PC-9 (cell line): ENCODE results near the gene GLS. TPM values are rescaled to one million over a fixed set of nuclear protein-coding genes. Genes with fewer than 3 reads are reported as not detected.
"Not testable (repeated sequence)": the region's sequence is repeated elsewhere in the genome, so short reads cannot be mapped to it uniquely, and the experiment has no call there.

Experiments used
- BruUV-seq: library from RNA; stranded (reverse); fragments of 400-500 nt; replicated peaks from 2 replicates; lab custom pipeline; 2021; lab: Mats Ljungman, UMichigan
- CTCF ChIA-PET: fragments of 300-600 bp; sonication (Branson Sonifier 250); formaldehyde crosslinking; loops from one replicate; lab custom pipeline; 2022; ENCODE audit warnings: antibody characterized with exemption; lab: Charles Lee
- POLR2A ChIA-PET: fragments of 300-600 bp; sonication (Branson Sonifier 250); formaldehyde crosslinking; loops from one replicate; lab custom pipeline; 2022; ENCODE audit warnings: antibody characterized with exemption; ENCODE audit not compliant: unreplicated experiment; lab: Charles Lee
- DNase-seq, 2 experiments: peaks; one replicate each; pipeline versions ENCODE4 v3.0.0 to v3.0.0-alpha.2; 2015 to 2022; ENCODE audit warnings: mixed read lengths in 1 of 2
- H2AFZ ChIP-seq: fragments of 200-600 bp; sonication (generic); 2 replicates; pipeline ENCODE4 v1.8.1; 2017; ENCODE audit warnings: antibody characterized with exemption
- H3F3A ChIP-seq: fragments of 200-600 bp; sonication (generic); 2 replicates; pipeline ENCODE4 v1.8.1; 2017; ENCODE audit warnings: antibody characterized with exemption, mild to moderate bottlenecking, low read depth; ENCODE audit not compliant: insufficient read depth
- H3K27ac ChIP-seq: fragments of 200-600 bp; sonication (generic); 2 replicates; pipeline ENCODE4 v1.6.1; 2016; ENCODE audit warnings: mixed run types
- H3K27me3 ChIP-seq: fragments of 200-600 bp; sonication (generic); 2 replicates; pipeline ENCODE4 v1.6.1; 2016; ENCODE audit warnings: low read depth, mixed run types; ENCODE audit not compliant: insufficient read depth
- H3K36me3 ChIP-seq: fragments of 200-600 bp; sonication (generic); 2 replicates; pipeline ENCODE4 v1.6.1; 2016; ENCODE audit warnings: low read depth, mixed run types
- H3K4me1 ChIP-seq: fragments of 200-600 bp; sonication (generic); replicated peaks from 2 replicates; pipeline ENCODE4 v1.6.1; 2016; ENCODE audit warnings: mixed run types; ENCODE audit not compliant: insufficient read depth
- H3K4me2 ChIP-seq: fragments of 200-600 bp; sonication (generic); 2 replicates; pipeline ENCODE4 v1.6.1; 2017; ENCODE audit warnings: mixed run types
- H3K4me3 ChIP-seq: fragments of 200-600 bp; sonication (generic); 2 replicates; pipeline ENCODE4 v1.6.1; 2016; ENCODE audit warnings: mixed run types
- H3K79me2 ChIP-seq: fragments of 200-600 bp; sonication (generic); 2 replicates; pipeline ENCODE4 v1.6.1; 2017; ENCODE audit warnings: low read depth, mixed run types
- H3K9me2 ChIP-seq: fragments of 200-600 bp; sonication (generic); 2 replicates; pipeline ENCODE4 v1.8.1; 2017; ENCODE audit warnings: mild to moderate bottlenecking; ENCODE audit not compliant: insufficient read depth
- H3K9me3 ChIP-seq: fragments of 200-600 bp; sonication (generic); 2 replicates; pipeline ENCODE4 v1.8.1; 2016; ENCODE audit warnings: low read depth; ENCODE audit not compliant: insufficient read depth
- H4K20me1 ChIP-seq: fragments of 200-600 bp; sonication (generic); 2 replicates; pipeline ENCODE4 v1.8.1; 2017; ENCODE audit not compliant: insufficient read depth
- EZH2 ChIP-seq: fragments of 200-600 bp; sonication (generic); IDR thresholded peaks from 2 replicates; pipeline ENCODE4 v1.8.0; 2017; ENCODE audit warnings: antibody characterized with exemption, low read depth
- intact Hi-C: fragments of 100-400 bp; cut with micrococcal nuclease; formaldehyde crosslinking; loops from one replicate; pipeline ENCODE4 v1.10.0; 2022; ENCODE audit not compliant: unreplicated experiment
- total RNA-seq: library from RNA; stranded (reverse); gene quantifications from 2 replicates; pipeline ENCODE4 v1.2.3, GENCODE V29; 2021
- TF ChIP-seq, protein P1 (sequence below): fragments of 200-600 bp; sonication (generic); conservative IDR thresholded peaks from 2 replicates; pipeline ENCODE4 v1.6.1; 2017; ENCODE audit warnings: mixed run types, antibody characterized with exemption, mild to moderate bottlenecking, moderate library complexity

The GLS gene
- total RNA-seq, 1 experiment from 2014 or later: 68.5 TPM

GRCh38 chr2:190860985-190861680, 19.5 kb upstream of the GLS start:
- H3K27ac ChIP-seq: 0 out of 2 replicates have a peak overlapping the region, but pooled peaks have one; percentile 4
- BruUV-seq: no TSS peak
- ChIA-PET POLR2A (interaction anchor here (0.5 kb wide), 1 partner anchor 18 kb away, joined by 3 read pairs; no protein-coding TSS in a partner anchor), CTCF (no interaction called here)
- H4K20me1 ChIP-seq: no peaks in the 10 kb centered on the region
- H2AFZ ChIP-seq: no peak overlapping the region
- H3K9me3 ChIP-seq: peaks cover 5% of the 10 kb centered on the region
- no peaks in the 10 kb centered on the region for H3K27me3 ChIP-seq
- H3F3A ChIP-seq: peaks cover 15% of the 10 kb centered on the region
- H3K4me1 ChIP-seq: peaks cover 28% of the 10 kb centered on the region
- no peak overlapping the region for H3K4me3 ChIP-seq
- TF ChIP-seq EZH2: no peak
- TF ChIP-seq, protein P1, sequence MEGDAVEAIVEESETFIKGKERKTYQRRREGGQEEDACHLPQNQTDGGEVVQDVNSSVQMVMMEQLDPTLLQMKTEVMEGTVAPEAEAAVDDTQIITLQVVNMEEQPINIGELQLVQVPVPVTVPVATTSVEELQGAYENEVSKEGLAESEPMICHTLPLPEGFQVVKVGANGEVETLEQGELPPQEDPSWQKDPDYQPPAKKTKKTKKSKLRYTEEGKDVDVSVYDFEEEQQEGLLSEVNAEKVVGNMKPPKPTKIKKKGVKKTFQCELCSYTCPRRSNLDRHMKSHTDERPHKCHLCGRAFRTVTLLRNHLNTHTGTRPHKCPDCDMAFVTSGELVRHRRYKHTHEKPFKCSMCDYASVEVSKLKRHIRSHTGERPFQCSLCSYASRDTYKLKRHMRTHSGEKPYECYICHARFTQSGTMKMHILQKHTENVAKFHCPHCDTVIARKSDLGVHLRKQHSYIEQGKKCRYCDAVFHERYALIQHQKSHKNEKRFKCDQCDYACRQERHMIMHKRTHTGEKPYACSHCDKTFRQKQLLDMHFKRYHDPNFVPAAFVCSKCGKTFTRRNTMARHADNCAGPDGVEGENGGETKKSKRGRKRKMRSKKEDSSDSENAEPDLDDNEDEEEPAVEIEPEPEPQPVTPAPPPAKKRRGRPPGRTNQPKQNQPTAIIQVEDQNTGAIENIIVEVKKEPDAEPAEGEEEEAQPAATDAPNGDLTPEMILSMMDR: no peak
- intact Hi-C loops: no loop called here
- H3K9me2 ChIP-seq: no peaks in the 10 kb centered on the region
- H3K4me2 ChIP-seq: no peak overlapping the region
- H3K79me2 ChIP-seq: no peaks in the 10 kb centered on the region
- no peaks in the 10 kb centered on the region for H3K36me3 ChIP-seq
- DNase-seq: peak; percentile 22 to 71

GRCh38 chr2:190862128-190862527, 18.5 kb upstream of the GLS start:
- DNase-seq, intact Hi-C loops, H3K36me3 ChIP-seq, H3K27me3 ChIP-seq, H4K20me1 ChIP-seq, H3K79me2 ChIP-seq, H3K27ac ChIP-seq, H3K9me3 ChIP-seq, H3K4me2 ChIP-seq, H2AFZ ChIP-seq, POLR2A ChIA-PET, CTCF ChIA-PET, H3K9me2 ChIP-seq, H3K4me3 ChIP-seq, BruUV-seq: not testable (repeated sequence)
- Histone ChIP-seq H3K4me1 (peaks cover 28% of the 10 kb centered on the region), H3F3A (peaks cover 15% of the 10 kb centered on the region)

DNA sequence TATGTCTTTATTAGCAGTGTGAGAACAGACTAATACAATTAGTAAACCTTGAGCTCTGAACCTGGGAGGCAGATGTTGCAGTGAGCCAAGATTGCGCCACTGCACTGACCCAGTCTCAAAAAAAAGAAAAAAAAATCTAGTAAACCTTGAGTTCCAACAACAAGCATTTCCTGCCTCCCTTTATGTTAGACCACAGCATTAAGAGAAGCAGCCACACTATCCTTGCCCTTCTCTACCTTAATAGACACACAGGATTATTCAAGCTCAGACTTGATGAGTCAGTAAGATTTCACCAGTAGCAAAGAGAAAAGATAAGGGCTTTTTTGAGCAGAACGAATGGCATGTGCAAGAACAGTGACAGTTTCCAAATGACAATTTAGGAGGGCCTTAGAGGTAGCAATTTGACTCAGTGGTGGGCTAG, 18.0 kb upstream of the GLS start:
- H3K4me1 ChIP-seq: peaks cover 28% of the 10 kb centered on the region
- intact Hi-C loops: no loop called here
- ChIA-PET POLR2A (no interaction called here), CTCF (no interaction called here)
- peaks cover 5% of the 10 kb centered on the region for H3K9me3 ChIP-seq
- no peak overlapping the region for H2AFZ ChIP-seq
- no TSS peak for BruUV-seq
- H3K4me3 ChIP-seq: no peak overlapping the region
- H4K20me1 ChIP-seq: no peaks in the 10 kb centered on the region
- DNase-seq: no peak
- H3K27me3 ChIP-seq: no peaks in the 10 kb centered on the region
- H3K9me2 ChIP-seq: no peaks in the 10 kb centered on the region
- no peak overlapping the region for H3K4me2 ChIP-seq
- no peaks in the 10 kb centered on the region for H3K36me3 ChIP-seq
- no peak overlapping the region for H3K27ac ChIP-seq
- H3F3A ChIP-seq: peaks cover 15% of the 10 kb centered on the region
- TF ChIP-seq, protein P1: no peak
- TF ChIP-seq EZH2: no peak
- no peaks in the 10 kb centered on the region for H3K79me2 ChIP-seq
